AG10803 (cell line): Measurements from ENCODE around the gene GRB10.

Experiments
- DNase-seq: peaks from one replicate; pipeline ENCODE4 v3.0.0; 2010; ENCODE audit warnings: low read depth
- H3K4me3 ChIP-seq: 2 replicates; pipeline ENCODE4 v1.5.1; 2011; ENCODE audit warnings: mild to moderate bottlenecking, low read length, control low read depth
- CTCF ChIP-seq: conservative IDR thresholded peaks from 2 replicates; pipeline ENCODE4 v1.5.1; 2011; ENCODE audit warnings: mild to moderate bottlenecking, low read length, control low read depth, inconsistent platforms

Gene GRB10

GRCh38 chr7:50771120-50772002 is 11.3 kb downstream of the GRB10 start:
- H3K4me3 ChIP-seq = no peak overlapping the region
- TF ChIP-seq CTCF = no peak
- no peak for DNase-seq

GRCh38 chr7:50768485-50769474 is 13.9 kb downstream of the GRB10 start:
- TF ChIP-seq CTCF = no peak
- DNase-seq = no peak
- no peak overlapping the region for H3K4me3 ChIP-seq

- no peak for DNase-seq
- no peak for TF ChIP-seq CTCF
- no peak overlapping the region for H3K4me3 ChIP-seq
Observed at GRCh38 chr7:50766849-50767207, 15.9 kb downstream of the GRB10 start.

- no peak overlapping the region for H3K4me3 ChIP-seq
- DNase-seq = no peak
- TF ChIP-seq CTCF = no peak
Observed at GRCh38 chr7:50766106-50766848, 16.4 kb downstream of the GRB10 start.

GRCh38 chr7:50762337-50762736 is 20.4 kb downstream of the GRB10 start:
- DNase-seq = no peak
- TF ChIP-seq CTCF = no peak
- no peak overlapping the region for H3K4me3 ChIP-seq

- H3K4me3 ChIP-seq = no peak overlapping the region
- TF ChIP-seq CTCF = no peak
- DNase-seq = no peak
Observed at GRCh38 chr7:50761713-50762112, 21.0 kb downstream of the GRB10 start.
